Tongue (tissue), 2 donors: Measurements from ENCODE around the gene PIGN. TPM values are rescaled to one million over a fixed set of nuclear protein-coding genes. Genes with fewer than 3 reads are reported as not detected.

ENCODE experiments used
- DNase-seq: peaks from one replicate; pipeline ENCODE4 v3.0.0-alpha.2; 2015
- total RNA-seq: library from RNA; depleted of rRNA; stranded (reverse); fragments of >200 nt; gene quantifications from one replicate; pipeline ENCODE4 v1.2.3, GENCODE V29; 2014

PIGN gene
- total RNA-seq, 1 donor from 2014 or later, result 58.5 TPM

DNA sequence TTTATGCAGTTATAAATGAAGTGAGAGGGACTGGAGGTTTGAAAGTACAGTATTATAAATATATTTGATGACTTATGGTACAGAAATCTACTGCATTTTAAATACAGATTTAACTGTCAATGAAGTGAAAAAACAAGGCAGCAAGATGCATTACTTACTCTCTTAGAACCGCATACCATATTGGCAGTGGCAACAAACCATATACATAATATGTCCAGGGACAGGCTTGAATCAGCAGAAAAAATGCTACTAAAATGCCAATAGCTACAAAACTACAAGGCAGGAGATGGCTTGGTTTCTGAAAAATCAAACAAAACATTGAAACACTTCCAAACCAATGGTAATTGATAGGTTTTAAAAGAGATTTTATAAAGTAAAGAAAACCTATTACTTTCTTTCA lies 77.2 kb downstream of the PIGN start:
- DNase-seq, result no peak

DNA sequence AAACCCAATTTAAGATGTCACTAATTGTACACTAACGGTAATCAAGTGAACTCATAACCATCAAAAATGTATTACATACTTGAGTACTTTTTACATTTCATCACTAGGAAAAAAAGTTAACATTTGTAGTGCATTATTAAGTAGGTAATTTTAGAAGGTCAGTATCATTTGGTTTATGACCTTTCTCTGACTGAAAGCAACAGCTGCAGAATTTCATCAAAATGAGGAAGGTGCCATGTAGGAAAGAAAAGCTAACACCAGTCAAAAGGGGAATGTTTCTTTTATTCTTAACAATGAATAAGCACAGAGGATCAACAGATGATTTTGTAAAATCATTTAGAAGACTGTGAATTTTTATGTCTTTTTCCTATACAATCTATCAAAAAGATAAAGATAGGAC lies 79.0 kb downstream of the PIGN start:
- DNase-seq, result peak; percentile 19

DNA sequence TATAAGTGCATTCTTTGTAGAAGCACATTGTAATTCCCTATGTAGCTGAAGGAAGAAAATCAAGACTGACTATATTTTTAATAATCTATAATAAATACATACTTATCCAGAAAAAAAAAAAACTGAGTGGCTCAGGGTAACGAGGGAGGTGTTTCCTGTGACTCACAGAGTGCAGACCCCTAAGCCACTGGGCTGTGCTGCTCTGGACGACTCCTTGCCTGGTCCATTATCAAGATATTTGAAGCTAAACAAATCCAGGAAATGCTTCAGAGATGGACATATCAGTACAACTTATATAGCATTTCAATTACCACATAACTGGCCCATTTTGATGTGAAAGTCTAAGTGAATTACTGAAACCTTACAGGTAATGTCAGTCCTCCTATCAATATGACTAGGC lies 80.6 kb downstream of the PIGN start:
- DNase-seq, result no peak

DNA sequence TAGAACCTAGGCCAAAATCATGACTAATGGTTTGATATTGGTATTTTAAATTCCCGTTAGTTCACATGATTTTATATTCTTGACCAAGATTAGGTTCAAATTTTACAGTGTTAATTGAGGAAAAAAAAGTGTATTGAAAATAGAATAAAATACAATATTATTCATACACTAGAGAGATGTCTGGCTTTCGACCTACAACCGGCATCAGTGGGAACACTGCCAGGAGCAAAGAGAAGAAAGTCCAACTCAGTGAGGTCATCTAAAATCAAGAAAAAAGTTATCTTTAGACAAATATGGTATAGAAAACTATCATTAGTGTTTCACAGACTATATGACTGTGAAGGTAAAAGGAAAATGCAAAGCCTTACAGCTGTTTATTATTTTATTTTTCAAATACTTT lies 81.5 kb downstream of the PIGN start:
- no peak for DNase-seq

DNA sequence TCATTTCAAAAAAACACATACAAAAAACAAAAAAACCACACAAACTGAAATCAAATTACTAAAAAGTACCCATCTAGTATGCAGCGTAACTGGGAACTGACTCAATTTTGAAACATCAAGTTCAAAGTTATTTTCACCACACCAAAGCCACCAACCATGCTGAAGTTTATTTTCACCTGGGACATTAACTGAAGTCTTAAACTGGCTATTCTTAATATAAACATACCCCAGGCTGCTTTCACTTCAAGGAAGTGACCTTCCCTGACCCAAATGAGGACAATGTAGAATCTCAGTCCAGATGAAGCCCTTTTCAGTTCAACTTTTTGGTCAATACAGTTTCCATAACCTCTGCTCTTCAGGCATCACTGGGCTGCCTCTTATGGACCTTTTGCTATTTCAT lies 84.6 kb downstream of the PIGN start:
- no peak for DNase-seq

DNA sequence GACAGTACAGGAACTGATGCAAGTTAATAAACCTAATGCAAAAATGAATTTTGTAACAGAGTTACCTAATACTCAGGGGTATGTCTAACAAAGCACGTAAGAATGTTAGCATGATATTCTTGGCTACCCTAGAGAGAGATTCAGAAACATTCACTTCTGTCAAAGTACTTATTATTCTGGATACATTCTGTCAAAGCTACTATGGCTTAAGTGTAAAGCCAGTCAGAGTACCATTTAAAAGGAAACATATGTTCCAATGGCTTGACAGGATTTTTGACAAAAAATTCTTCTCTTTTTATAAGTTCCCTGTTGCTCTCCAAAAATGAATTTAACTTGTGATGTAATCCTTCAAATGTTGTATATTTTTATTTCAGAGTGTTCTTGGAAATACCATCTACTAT lies 85.5 kb downstream of the PIGN start:
- DNase-seq, result peak; percentile 76

DNA sequence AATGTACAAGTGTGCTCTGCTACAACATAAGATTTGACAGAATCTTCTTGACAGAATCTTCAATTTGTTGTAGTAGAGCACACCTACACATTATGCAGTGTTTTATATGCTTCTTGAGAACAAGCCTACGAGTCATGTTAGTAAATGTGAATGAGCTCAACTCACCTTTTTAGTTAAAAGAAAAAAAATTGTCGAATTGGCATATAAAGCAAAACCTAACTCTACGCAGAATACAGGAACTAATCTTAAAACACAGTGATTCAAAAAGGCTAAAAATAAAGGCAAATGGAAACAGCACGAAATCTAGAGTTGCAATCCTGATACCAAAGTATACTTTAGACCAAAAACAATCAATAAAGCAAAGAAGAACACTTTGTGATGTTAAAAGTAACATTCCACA lies 87.9 kb downstream of the PIGN start:
- no peak for DNase-seq

DNA sequence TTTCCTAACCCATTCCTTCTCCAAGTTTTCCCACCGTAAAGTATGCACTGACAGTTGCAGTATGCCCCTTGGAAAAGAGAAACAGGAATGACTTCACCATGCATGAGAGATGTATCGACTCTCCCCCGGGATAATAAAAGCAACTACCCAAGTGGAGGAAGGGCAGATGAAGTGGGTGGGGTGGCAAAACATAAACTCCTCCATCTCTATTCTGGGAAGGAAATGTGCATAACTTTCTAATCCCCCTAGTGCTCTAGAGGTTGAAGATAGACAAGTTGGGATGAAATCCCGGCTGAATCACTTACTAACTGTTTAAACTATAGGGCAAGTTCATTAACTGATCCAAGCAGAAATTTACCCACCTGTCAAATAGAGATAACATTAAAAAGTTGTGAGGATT lies 89.2 kb downstream of the PIGN start:
- no peak for DNase-seq

DNA sequence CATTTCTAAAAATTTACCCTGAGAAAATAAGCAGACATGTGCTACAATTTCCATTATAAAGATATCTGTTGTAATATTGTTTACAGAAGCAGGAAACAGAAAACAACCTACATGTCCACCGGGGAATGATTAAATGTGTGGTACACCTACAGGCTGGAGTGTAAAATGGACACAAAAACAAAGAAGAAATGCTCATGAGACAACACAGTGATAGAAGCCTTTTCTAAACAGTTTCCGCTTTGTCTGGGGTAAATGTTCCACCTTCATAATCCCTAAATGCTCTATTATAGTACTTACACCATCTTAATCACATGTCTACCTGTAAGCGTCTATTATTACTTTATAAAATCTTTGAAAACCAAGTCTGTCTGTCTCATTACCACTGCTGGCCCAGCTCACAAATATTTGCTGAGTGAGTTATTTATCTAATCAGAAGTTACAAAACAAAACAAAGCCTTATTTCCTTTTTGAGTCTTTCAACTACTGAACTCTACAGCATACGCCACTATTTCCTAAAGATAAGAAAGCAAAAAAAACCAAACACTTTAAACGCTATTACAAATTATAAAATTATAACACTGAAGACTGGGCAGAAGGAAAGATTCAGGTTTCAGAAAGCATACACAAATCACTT lies 95.3 kb downstream of the PIGN start:
- DNase-seq, result no peak

DNA sequence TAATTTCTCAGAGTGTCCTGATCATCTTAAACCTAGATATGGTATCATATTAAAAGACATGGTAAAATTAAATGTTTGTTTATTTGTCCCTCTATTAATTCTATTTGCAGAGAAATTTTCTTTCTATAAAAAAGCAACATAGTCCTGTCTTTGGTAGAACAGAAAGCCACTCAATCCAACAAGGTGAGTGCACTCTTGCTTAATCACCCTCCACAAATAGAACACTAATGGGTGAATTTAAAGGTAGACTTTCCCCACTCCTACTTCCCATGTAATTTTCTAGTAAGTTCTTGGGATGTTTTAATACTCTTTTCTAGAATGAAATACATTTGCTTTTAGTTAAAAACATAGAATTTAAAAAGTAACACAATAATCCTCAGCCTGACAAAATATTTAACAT lies 97.7 kb downstream of the PIGN start:
- DNase-seq, result no peak

DNA sequence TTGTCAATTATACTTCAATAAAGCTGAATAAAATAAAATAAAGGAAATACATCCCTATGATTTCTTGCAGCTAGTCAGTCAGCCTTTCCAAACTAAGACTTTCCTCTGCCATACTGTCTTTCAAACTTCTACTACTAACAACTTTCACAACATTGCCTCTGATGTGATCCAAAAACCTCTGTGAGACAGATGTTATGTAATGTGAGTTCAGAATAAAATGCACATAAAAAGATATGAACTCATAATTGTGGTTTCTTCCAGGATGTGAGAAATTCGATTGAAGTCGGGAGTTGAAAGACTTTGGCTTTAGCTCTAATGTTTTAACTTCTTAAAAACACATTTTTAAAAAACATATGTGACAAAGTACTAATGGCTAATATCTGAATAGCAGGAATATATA lies 98.7 kb downstream of the PIGN start:
- no peak for DNase-seq

DNA sequence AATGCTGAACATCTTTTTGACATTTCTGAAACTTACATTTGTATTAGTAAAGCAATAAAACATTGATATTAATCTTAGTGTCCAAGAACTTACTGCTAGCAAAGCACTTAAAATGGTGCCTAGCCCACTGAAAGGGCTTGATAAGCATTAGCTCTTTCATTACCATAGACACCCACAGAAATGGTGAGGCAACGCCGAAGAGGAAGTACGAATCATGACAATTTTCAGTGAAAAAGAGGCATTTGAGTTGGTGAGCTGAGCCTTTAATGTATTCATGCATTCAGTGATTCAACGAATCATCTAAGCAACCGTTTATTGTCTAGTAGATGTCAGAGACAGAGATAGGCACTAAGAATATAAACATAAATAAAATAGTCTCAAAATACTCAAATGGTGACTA lies 101.1 kb downstream of the PIGN start:
- no peak for DNase-seq

DNA sequence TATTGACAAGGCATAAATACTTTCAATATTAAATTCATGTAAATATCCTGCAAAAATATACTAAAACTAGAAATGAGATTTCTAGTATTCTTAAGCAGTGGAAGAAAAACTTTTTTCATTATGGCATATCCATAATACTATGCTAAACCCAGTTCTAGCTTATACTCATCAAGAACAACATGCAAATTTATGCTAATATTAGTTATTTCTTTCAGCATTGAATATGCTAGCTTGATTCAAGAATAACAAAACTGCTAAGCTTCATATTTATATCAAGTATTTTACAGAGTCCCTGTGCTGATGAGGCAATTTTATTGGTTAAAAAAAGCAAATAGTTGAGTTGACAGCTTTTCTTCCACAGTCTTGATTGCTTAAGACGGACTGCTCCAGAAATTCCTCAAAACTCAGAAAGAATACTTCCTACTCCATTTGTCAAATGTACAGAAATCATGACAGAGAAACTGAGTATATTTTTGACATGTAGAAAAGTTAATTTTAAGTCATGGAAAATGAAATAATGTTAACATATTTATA lies 105.0 kb downstream of the PIGN start:
- DNase-seq, result no peak

DNA sequence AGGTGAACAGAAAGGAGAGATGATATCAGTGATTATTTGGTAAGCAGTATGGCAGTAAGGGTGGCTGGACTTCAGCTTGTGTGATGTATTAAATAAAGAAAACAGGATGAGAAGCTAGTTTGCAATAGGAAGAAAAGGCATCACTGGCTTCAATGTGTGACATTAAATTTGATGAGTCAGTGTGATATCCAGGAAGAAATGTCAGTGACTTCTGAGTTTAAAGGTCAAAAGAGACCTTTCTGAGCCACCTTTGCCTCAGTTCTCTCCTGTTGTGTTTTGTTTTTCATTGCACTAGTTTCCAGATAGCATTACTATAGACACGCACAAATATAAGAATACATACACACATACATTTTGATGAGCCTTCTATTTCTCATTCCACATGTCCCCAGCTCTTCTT lies 105.6 kb downstream of the PIGN start:
- no peak for DNase-seq

DNA sequence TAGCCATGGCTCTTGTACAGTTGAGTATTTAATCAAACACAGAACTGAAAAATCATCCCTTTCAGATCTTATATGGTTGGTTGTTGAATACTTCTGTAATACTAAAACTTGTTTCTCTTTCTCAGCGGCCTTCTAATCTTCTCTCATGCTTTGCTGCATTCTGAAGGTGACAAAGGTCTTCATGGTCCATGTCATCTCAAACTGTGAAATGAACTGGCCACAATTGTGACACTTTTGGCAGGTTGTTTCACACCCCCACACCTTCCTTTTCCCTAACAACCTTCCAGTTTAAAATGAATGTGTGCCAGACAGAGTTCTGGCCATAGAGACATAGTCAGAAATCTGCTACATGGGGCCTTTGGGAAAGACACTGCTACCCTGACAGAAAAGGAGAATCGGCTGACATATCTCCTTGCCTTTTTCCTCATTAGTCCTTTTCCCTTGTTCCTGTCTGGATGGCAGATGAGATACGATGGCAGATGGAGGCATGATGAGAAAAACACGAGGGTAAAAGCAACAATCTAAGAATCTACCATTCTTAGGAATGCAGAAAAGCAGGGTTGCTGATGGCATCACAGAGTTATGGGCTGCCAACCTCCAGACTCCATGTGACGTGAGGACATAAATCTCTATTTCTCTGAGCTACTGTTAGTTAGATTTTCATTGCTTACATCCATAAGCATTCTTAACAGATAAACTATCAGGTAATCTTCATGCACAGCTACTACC lies 106.5 kb downstream of the PIGN start:
- no peak for DNase-seq

DNA sequence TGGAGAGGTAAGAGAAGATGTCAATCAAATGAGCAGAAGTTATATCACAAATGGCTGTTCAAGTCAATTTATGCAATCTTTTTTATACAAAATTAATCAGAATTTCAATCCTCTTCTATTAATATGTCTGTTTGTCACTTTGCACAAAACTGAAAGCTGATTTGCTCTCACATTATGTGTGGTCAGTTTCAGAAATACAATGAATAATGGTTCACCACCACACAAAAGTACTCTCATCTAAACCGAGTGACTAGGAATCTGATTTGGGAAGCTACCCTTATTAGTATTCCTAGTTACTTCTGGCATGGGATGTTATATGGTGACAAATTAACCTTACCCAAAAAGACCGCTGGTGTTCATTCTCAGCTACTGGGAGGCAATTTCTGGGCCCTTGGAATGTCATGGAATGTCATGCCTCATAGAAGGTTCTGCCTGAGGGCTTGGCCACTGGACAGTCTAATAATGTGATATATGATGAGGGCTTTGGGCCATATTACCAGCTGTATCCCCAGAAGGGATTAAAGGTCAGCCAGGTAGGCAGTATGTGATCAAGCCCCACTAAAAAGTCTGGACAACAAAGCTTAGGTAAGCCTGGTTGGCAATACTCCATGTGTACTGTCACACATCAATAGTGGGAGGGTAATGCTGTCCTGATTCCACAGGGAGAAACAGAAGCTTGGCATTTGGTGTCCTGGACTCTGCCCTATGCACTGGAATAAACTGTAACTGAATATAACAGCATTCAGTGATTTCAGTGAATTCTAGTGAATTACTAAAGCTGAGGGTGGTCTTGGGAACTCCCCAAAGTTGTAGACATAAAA lies 113.2 kb downstream of the PIGN start:
- no peak for DNase-seq

DNA sequence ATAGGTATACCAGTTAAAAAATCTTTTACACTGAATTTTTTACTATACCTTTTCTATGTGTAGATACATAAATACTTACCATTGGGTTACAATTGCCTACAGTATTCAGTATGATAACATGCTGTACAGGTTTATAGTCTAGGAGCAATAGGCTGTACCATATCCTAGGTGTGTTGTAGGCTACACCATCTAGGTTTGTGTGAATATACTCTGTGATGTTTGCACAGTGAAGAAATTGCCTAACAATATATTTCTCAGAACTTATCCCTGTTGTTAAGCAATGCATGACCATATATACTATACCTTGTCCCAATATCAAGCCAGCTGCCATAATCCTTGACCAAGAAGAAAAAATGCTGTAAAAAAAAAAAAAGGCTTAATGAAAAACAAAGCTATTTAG lies 114.5 kb downstream of the PIGN start:
- no peak for DNase-seq

DNA sequence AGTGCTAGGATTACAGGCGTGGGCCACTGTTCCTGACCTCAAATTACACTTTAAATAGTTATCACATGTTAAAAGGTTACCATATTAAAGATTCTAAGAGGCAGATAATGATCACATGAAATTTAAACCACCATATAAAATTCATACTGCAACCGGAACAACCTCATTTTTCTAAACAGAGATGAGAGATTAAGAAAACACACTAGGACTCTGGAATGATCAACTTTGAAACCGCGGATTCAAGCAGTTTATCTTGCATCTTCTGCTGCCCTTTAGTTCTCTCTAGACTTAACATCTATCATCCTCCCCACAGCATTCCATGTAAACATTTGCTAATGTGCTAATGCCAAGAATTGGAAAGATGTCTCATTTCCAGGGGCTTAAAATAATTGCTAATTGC lies 115.8 kb downstream of the PIGN start:
- DNase-seq, result no peak

DNA sequence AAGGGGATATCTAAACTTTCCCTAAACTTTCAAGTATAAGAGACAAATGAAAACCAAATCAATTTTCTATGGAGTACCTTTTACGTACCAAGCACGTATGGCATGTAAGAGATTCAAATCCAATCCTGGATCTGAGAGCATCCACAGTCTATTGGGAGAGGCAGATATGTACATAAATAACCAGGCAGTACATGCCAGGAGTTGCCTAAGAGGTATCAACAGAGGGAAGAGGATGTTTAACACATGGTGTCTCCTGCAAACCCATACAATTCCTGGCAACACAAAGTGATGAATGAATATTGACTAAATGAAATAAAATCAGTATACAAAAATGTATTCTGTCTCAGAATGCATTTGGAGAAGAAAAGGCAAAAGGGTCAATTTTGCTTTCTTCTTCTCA lies 116.6 kb downstream of the PIGN start:
- no peak for DNase-seq

DNA sequence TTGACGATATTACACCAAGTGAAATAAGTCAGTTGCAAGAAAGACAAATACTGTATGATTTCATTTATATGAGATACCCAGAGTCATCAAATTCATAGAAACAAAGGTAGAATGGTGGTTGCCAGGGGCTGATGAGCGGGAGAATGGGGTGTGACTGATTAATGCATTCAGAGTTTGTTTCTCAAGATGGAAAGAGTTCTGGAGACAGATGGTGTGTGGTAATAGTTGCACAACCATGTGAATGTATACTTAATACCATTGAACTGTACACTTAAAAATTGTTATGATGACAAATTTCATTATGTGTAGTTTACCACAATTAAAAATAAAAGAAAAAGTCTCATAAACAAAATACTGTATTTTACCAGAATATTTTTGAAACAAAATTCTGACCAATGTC lies 117.3 kb downstream of the PIGN start:
- no peak for DNase-seq

DNA sequence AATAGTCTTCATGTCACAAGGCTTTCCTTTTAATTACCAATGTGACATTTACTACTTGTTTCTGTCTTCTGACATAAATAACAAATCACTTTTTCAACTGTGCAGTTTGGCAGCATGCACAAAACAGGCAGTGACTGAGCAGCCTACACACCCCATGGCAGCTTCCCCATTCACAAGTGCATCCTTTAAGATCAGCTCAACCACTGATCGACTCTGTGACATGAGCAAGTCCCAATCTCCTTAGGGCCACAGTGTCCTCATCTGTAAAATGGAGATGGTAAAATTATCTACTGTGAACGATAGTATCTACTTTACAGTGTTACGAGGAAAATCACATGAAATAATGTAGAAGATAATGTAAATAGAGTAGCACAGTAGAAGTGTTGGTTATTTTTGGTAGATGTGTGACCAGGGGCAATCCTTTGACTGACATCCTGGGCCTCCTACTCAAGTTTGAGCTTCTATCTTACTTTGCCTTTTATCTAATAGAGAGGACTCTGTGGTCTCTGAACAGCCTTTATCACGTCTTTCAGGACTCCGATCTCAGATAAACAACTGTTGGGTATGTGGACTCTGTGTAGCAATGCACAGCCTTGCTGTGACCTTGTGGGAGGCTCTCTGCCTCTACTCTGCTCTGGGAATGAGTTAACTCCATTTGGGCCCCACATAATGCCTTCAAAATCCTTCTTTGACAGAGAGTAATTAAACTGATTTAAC lies 120.6 kb downstream of the PIGN start:
- DNase-seq, result no peak

DNA sequence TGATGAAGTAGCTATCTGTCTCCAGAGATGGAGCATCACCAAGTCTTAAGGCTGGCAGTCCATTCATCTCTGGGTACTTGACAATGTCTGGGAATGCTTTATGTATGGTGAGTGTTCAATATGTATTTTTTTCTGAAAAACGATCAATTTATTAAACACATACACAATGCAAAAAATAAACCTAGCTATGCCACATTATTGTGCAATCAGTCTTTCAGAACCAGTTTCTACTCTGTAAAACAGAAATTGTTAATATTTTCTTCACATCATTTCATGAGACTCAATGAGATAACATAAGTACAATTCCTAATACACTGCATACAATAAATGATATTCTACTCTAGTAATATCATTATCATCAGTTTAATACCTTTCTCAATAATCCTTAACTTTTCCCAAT lies 122.5 kb downstream of the PIGN start:
- DNase-seq, result no peak
